Measurements from ENCODE around the gene HACL1. TPM values are rescaled to one million over a fixed set of nuclear protein-coding genes. Genes with fewer than 3 reads are reported as not detected.
"Not testable (repeated sequence)": the region's sequence is repeated elsewhere in the genome, so short reads cannot be mapped to it uniquely, and the experiment has no call there.

Gene HACL1
- total and polyA plus RNA-seq, 2 donors (not counting 3 experiments of a cell fraction or from before 2014, with no cell fraction given), result 16.5 to 27.4 TPM

- H4K20me1 ChIP-seq (replicated peaks; ENCODE audit: control insufficient read depth, extremely low read depth, insufficient read depth, low read length), result no peaks in the 10 kb centered on the region
- no peak for FAIRE-seq
- no peaks in the 10 kb centered on the region for H3K36me3 ChIP-seq (ENCODE audit: control insufficient read depth in 2 of 2, extremely low read depth in 1 of 2, insufficient read depth in 2 of 2, low read length in 2 of 2)
- intact Hi-C loops (cut with micrococcal nuclease) (no loop called here), dilution Hi-C loops (cut with MboI; ENCODE audit: extremely low pct_ligation_motif_present, low sequenced_read_pairs) (no loop called here)
- no peaks in the 10 kb centered on the region for H3K9me1 ChIP-seq (replicated peaks; ENCODE audit: control insufficient read depth, extremely low read depth, insufficient read depth, low read length)
- H3K79me2 ChIP-seq (ENCODE audit: control insufficient read depth, insufficient read depth, low read length), result no peaks in the 10 kb centered on the region
- TF ChIP-seq GATA2 (IDR thresholded peaks at IDR 0.05; ENCODE audit: insufficient read depth, insufficient read length, low read depth, low read length) (no peak), MYC (IDR thresholded peaks at IDR 0.05; ENCODE audit: low read depth, low read length) (no peak), CTCF (IDR thresholded peaks at IDR 0.05; ENCODE audit: extremely low read depth in 1 of 2, insufficient read depth in 1 of 2, low read depth in 1 of 2, low read length in 2 of 2) (no peak), POLR2A (IDR thresholded peaks at IDR 0.05; ENCODE audit: low read depth, low read length) (no peak), MAX (IDR thresholded peaks at IDR 0.05; ENCODE audit: insufficient read depth, insufficient read length) (no peak), FOS (IDR thresholded peaks at IDR 0.05; ENCODE audit: borderline replicate concordance, insufficient read depth, low read length) (no peak), JUN (IDR thresholded peaks at IDR 0.05; ENCODE audit: borderline replicate concordance, insufficient read depth, insufficient read length, low read depth) (no peak), EZH2 (IDR thresholded peaks at IDR 0.05; ENCODE audit: borderline replicate concordance, low read depth, low read length, severe bottlenecking) (no peak), POLR2AphosphoS5 (IDR thresholded peaks at IDR 0.05; ENCODE audit: insufficient read depth, low read depth, low read length) (no peak)
- no peaks in the 10 kb centered on the region for H3K27me3 ChIP-seq (ENCODE audit: control insufficient read depth in 2 of 2, insufficient read depth in 2 of 2, low read length in 2 of 2)
- no peak overlapping the region for H2AFZ ChIP-seq (ENCODE audit: low read depth, low read length)
- no TSS peak for BruUV-seq (replicated peaks)
- no peak overlapping the region for H3K4me3 ChIP-seq (replicated peaks in 1 of 3; ENCODE audit: insufficient read depth in 1 of 3, low read depth in 1 of 3, low read length in 3 of 3)
- H3K9ac ChIP-seq (replicated peaks; ENCODE audit: extremely low read depth, insufficient read depth, low read length), result no peak overlapping the region
- no peak for DNase-seq (ENCODE audit: low read depth, low spot score)
- no peak overlapping the region for H3K27ac ChIP-seq (ENCODE audit: insufficient read depth, low read depth, low read length)
- ChIA-PET CTCF (interaction anchor here (1.1 kb wide), 1 partner anchor 35 kb away, joined by 3 read pairs; no protein-coding TSS in a partner anchor), POLR2A (interaction anchor here (0.6 kb wide), 1 partner anchor 189 kb away, joined by 5 read pairs; no protein-coding TSS in a partner anchor)
- no peaks in the 10 kb centered on the region for H3K9me3 ChIP-seq (replicated peaks; ENCODE audit: control insufficient read depth, insufficient read depth, low read length)
- H3K4me2 ChIP-seq (ENCODE audit: insufficient read depth, low read length), result no peak overlapping the region
- H3K4me1 ChIP-seq (ENCODE audit: control insufficient read depth, extremely low read depth, insufficient read depth, low read length), result no peaks in the 10 kb centered on the region
Measured at GRCh38 chr3:15623535-15624440, 22.4 kb upstream of the HACL1 start.

- BruUV-seq (replicated peaks); H4K20me1 ChIP-seq (replicated peaks; ENCODE audit: control insufficient read depth, extremely low read depth, insufficient read depth, low read length); POLR2A ChIA-PET; H3K27me3 ChIP-seq (ENCODE audit: control insufficient read depth in 2 of 2, insufficient read depth in 2 of 2, low read length in 2 of 2); H3K27ac ChIP-seq (ENCODE audit: insufficient read depth, low read depth, low read length); H3K9ac ChIP-seq (replicated peaks; ENCODE audit: extremely low read depth, insufficient read depth, low read length); dilution Hi-C loops (cut with MboI; ENCODE audit: extremely low pct_ligation_motif_present, low sequenced_read_pairs); DNase-seq (ENCODE audit: low read depth, low spot score); H3K79me2 ChIP-seq (ENCODE audit: control insufficient read depth, insufficient read depth, low read length); CTCF ChIA-PET; H3K36me3 ChIP-seq (ENCODE audit: control insufficient read depth in 2 of 2, extremely low read depth in 1 of 2, insufficient read depth in 2 of 2, low read length in 2 of 2); FAIRE-seq; intact Hi-C loops (cut with micrococcal nuclease); H3K4me3 ChIP-seq (replicated peaks in 1 of 3; ENCODE audit: insufficient read depth in 1 of 3, low read depth in 1 of 3, low read length in 3 of 3); H3K9me1 ChIP-seq (replicated peaks; ENCODE audit: control insufficient read depth, extremely low read depth, insufficient read depth, low read length); H2AFZ ChIP-seq (ENCODE audit: low read depth, low read length); H3K4me2 ChIP-seq (ENCODE audit: insufficient read depth, low read length); H3K9me3 ChIP-seq (replicated peaks; ENCODE audit: control insufficient read depth, insufficient read depth, low read length); H3K4me1 ChIP-seq (ENCODE audit: control insufficient read depth, extremely low read depth, insufficient read depth, low read length): not testable (repeated sequence)
Measured at GRCh38 chr3:15619659-15620464, 18.5 kb upstream of the HACL1 start.
